22Rv1 (cell line): Measurements from ENCODE around the gene HSP90AB1.

Experiments
- H3K27ac ChIP-seq: fragments of 450-650 bp; 2 replicates; pipeline ENCODE4 v1.5.1; 2017
- ZFX ChIP-seq: fragments of 450-650 bp; IDR thresholded peaks from 2 replicates; pipeline ENCODE4 v1.6.1; 2017; ENCODE audit warnings: antibody characterized with exemption, borderline replicate concordance
- TF ChIP-seq, protein P1 (sequence below): fragments of 450-650 bp; IDR thresholded peaks from 2 replicates; pipeline ENCODE4 v1.5.1; 2017; ENCODE audit warnings: mild to moderate bottlenecking

Gene HSP90AB1

DNA sequence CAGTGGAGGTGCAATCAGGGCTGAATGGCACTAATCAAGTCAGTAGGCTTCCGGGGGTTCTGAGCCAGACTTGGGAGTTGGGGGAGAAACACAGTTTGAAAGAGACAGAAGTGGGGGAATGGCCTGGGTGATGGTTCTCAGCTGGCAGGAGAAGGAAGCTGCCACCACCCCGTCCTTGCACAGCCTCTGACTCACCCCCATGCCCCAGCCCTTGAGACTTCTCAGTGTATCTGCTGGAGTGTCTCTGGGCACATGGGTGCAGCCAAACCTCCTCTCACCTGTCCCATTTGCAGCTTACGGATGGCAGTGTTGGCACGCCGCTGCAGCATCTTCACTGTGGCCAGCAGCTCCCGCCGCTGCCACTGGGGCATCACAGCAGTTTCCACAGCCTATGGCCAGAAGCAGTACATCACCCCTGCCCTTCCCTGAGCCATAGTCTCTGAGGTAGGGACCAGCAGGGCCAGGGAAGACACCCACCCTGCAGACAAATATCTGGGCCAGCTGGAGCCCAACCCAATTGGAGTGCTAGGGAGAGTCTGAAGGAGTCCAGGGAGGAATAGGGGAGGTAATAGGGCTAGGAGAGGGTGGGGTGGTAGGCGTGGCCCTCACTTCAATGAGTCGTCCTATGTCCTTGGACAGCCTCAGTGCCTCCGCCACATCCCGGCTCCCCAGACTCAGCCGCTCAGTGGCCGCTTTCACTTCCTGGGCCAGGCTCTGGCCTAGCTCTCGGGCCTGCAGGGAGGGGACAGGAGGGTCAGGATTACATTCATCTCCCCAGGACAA, 55.1 kb downstream of the HSP90AB1 start:
- H3K27ac ChIP-seq = no peak overlapping the region
- TF ChIP-seq, protein P1, sequence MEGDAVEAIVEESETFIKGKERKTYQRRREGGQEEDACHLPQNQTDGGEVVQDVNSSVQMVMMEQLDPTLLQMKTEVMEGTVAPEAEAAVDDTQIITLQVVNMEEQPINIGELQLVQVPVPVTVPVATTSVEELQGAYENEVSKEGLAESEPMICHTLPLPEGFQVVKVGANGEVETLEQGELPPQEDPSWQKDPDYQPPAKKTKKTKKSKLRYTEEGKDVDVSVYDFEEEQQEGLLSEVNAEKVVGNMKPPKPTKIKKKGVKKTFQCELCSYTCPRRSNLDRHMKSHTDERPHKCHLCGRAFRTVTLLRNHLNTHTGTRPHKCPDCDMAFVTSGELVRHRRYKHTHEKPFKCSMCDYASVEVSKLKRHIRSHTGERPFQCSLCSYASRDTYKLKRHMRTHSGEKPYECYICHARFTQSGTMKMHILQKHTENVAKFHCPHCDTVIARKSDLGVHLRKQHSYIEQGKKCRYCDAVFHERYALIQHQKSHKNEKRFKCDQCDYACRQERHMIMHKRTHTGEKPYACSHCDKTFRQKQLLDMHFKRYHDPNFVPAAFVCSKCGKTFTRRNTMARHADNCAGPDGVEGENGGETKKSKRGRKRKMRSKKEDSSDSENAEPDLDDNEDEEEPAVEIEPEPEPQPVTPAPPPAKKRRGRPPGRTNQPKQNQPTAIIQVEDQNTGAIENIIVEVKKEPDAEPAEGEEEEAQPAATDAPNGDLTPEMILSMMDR = no peak
- no peak for TF ChIP-seq ZFX

DNA sequence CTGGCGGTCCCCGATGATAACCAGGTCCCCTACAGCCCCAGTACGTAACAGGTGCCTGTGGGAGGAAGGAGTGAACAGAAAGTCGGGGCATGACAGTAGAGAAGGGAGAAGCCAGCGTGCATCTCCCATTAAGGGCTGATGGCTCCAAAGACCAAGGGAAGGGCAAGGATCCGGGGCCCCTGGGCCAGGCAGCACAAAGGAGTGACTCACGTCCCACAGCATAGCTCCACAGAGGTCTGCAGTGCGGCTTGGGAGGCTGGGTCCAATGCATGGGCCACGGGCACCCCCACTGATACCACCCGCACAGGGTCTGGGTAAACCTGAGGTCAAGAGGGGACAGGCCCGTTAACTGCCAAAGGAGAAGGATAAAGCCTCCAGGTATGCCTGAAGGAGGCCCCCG, 56.0 kb downstream of the HSP90AB1 start:
- TF ChIP-seq, protein P1 = no peak
- no peak for TF ChIP-seq ZFX
- H3K27ac ChIP-seq = no peak overlapping the region
